Camera-type eye (tissue), 1 donor: Measurements from ENCODE around the gene GPR62. TPM values are rescaled to one million over a fixed set of nuclear protein-coding genes. Genes with fewer than 3 reads are reported as not detected.

ENCODE experiments used
- total RNA-seq: library from RNA; depleted of rRNA; stranded (reverse); fragments of >200 nt; gene quantifications from one replicate; pipeline ENCODE4 v1.2.3, GENCODE V29; 2014

The GPR62 gene, protein sequence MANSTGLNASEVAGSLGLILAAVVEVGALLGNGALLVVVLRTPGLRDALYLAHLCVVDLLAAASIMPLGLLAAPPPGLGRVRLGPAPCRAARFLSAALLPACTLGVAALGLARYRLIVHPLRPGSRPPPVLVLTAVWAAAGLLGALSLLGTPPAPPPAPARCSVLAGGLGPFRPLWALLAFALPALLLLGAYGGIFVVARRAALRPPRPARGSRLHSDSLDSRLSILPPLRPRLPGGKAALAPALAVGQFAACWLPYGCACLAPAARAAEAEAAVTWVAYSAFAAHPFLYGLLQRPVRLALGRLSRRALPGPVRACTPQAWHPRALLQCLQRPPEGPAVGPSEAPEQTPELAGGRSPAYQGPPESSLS
- 0.27 TPM for total RNA-seq

GRCh38 chr3:51955175-51955892 lies at the start of gene GPR62:
TSS of gene GPR62 (plus strand) at chr3:51955381. CDS start at chr3:51955653, 272 bp downstream.

GRCh38 chr3:51941798-51942602 lies 13.2 kb upstream of the GPR62 start, which contains the start of the genes PARP3 and RRP9:
TSS of gene PARP3 (plus strand) at chr3:51942363. CDS start at chr3:51943356, 993 bp downstream.
TSS of gene RRP9 (minus strand) at chr3:51941904. CDS start at chr3:51941867, 37 bp downstream.

GRCh38 chr3:51967384-51968169 lies 12.4 kb downstream of the GPR62 start, which contains the start of gene PCBP4:
TSS of gene PCBP4 (minus strand) at chr3:51967454. CDS start at chr3:51961240, 6,214 bp downstream.

GRCh38 chr3:51974963-51975851 lies 20.0 kb downstream of the GPR62 start, which contains the start of gene ABHD14A:
TSS of gene ABHD14A (plus strand) at chr3:51975064. CDS start at chr3:51975136, 72 bp downstream.

DNA sequence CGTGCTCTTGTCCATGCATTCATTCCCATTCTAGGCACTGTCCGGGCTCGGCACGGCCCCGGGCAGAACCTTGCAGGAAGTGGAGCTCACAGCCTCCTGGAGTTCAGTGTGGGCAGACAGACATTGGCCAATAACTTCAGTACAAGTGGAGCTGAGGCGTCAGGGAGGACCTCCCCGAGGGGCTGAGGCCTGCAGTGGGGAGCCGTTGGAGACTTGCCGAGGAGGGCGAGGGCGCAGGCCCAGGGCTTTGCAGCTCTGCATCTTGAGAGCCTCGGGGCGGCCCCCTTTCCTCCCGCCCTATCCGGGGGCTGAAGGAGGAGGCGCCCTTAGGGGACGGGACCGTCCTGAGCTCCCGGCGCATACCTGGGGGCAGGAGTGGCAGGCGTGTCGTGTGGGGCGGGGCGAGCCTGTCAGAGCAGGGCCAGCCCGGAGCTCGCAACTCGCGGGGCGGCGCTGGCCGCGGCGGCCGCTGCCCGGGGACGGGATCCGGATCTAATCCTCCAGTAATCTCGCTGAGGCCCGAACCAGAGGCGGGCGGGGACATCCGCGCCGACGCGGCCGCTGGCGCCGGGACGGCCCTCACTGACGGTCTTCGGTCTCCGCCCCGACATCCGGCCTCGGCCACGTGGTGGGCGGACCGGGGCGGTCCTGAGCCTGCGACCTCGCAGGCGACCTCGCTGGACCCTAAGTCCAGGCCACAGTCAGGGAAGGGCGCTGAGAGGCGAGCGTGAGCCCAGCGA lies 27.8 kb downstream of the GPR62 start, which contains the start of gene ACY1:
ACY1 (plus strand) TSS at position 698 of the 740 bp plus-strand sequence. CDS start 530 bp downstream, outside the sequence.

GRCh38 chr3:51995346-51996163 lies 40.4 kb downstream of the GPR62 start, which contains the start of gene RPL29:
TSS of gene RPL29 (minus strand) at chr3:51995895. CDS start at chr3:51995461, 434 bp downstream.

Other genes with a start within 250 kb of the GPR62 start
- gene GRM2, start 248.3 kb upstream of the GPR62 start, total RNA-seq = 5.4 TPM
- not detected for gene IQCF6, start 176.1 kb upstream of the GPR62 start, total RNA-seq
- gene IQCF2, start 93.8 kb upstream of the GPR62 start, total RNA-seq = not detected
- gene IQCF5, start 79.8 kb upstream of the GPR62 start, total RNA-seq = not detected
- gene IQCF1, start 52.0 kb upstream of the GPR62 start, total RNA-seq = not detected
- gene RRP9, start 13.5 kb upstream of the GPR62 start, total RNA-seq = 14.9 TPM
- 10.3 TPM for gene PARP3, start 13.0 kb upstream of the GPR62 start, total RNA-seq
- 1,108 TPM for gene PCBP4, start 12.1 kb downstream of the GPR62 start, total RNA-seq
- 24.1 TPM for gene ABHD14B, start 18.7 kb downstream of the GPR62 start, total RNA-seq
- gene ABHD14A, start 19.7 kb downstream of the GPR62 start, total RNA-seq = 35.5 TPM
- 10.7 TPM for gene ACY1, start 28.2 kb downstream of the GPR62 start, total RNA-seq
- gene RPL29, start 40.5 kb downstream of the GPR62 start, total RNA-seq = 573 TPM
- gene DUSP7, start 101.2 kb downstream of the GPR62 start, total RNA-seq = 8.1 TPM
- gene POC1A, start 199.0 kb downstream of the GPR62 start, total RNA-seq = 3.1 TPM
- gene ALAS1, start 242.8 kb downstream of the GPR62 start, total RNA-seq = 41.1 TPM